Panc1 (cell line): ENCODE data around the gene TAOK3.

Source experiments
- CTCF ChIP-seq: fragments of 450-650 bp; IDR thresholded peaks from 2 replicates; pipeline ENCODE4 v1.5.1; 2017; ENCODE audit warnings: mild to moderate bottlenecking
- POLR2AphosphoS5 ChIP-seq: IDR thresholded peaks from 2 replicates; pipeline ENCODE4 v1.6.1; 2012; ENCODE audit warnings: mild to moderate bottlenecking, low read depth, low read length, moderate library complexity
- REST ChIP-seq, 2 experiments: IDR thresholded peaks; 2 replicates each; pipeline ENCODE4 v1.6.1; 2011 to 2012; ENCODE audit warnings: low read depth in 2 of 2, control low read depth in 1 of 2, low read length in 1 of 2, mild to moderate bottlenecking in 1 of 2, moderate library complexity in 1 of 2; ENCODE audit not compliant: insufficient read depth in 1 of 2
- SIN3A ChIP-seq: IDR thresholded peaks from 2 replicates; pipeline ENCODE4 v1.6.1; 2012; ENCODE audit warnings: low read depth, mild to moderate bottlenecking, low read length, moderate library complexity, borderline replicate concordance; ENCODE audit not compliant: insufficient read depth
- TCF7L2 ChIP-seq: IDR thresholded peaks from 2 replicates; pipeline ENCODE4 v1.6.1; 2011; ENCODE audit warnings: mild to moderate bottlenecking, low read depth, low read length, inconsistent platforms

GRCh38 chr12:118334241-118334640, 38.5 kb downstream of the TAOK3 start:
- TF ChIP-seq CTCF (no peak), REST (IDR thresholded peaks at IDR 0.05; ENCODE audit: insufficient read depth in 1 of 2, low read depth in 2 of 2, low read length in 1 of 2) (no peak), POLR2AphosphoS5 (no peak), SIN3A (no peak), TCF7L2 (no peak)
